Thyroid gland (tissue), 4 donors: Measurements from ENCODE around the gene MT1E.

Experiments
- CTCF ChIP-seq, 6 experiments: fragments of 200-600 bp in 3 of 6; fragments of 450-650 bp in 3 of 6; sonication (generic) in 3 of 6; IDR thresholded peaks; one replicate each; pipeline ENCODE4 v1.5.1; 2016 to 2019; ENCODE audit warnings: antibody characterized with exemption in 6 of 6, mild to moderate bottlenecking in 2 of 6, inconsistent platforms in 1 of 6, moderate library complexity in 1 of 6
- POLR2A ChIP-seq, 2 donors: fragments of 450-650 bp; IDR thresholded peaks; one replicate each; pipeline ENCODE4 v1.6.1; 2017; ENCODE audit warnings: antibody characterized with exemption in 2 of 2, mild to moderate bottlenecking in 2 of 2, moderate library complexity in 1 of 2

- TF ChIP-seq CTCF (IDR thresholded peaks at IDR 0.05) (no peak), POLR2A (IDR thresholded peaks at IDR 0.05) (no peak)
These were observed 31.3 kb upstream of the MT1E start for GRCh38 chr16:56594292-56594619.
